Activated CD4-positive, alpha-beta T cell treated with anti-CD3 and anti-CD28 coated beads for 24 hours (primary cell): ENCODE results near the gene PKIB.
"Not testable (repeated sequence)": the region's sequence is repeated elsewhere in the genome, so short reads cannot be mapped to it uniquely, and the experiment has no call there.

Experiments
- DNase-seq, 2 donors: peaks; one replicate each; pipeline ENCODE4 v3.0.0-alpha.2; 2020; ENCODE audit warnings: low read depth in 2 of 2

The PKIB gene

GRCh38 chr6:122710908-122711635, 100.9 kb downstream of the PKIB start:
- no peak for DNase-seq

DNA sequence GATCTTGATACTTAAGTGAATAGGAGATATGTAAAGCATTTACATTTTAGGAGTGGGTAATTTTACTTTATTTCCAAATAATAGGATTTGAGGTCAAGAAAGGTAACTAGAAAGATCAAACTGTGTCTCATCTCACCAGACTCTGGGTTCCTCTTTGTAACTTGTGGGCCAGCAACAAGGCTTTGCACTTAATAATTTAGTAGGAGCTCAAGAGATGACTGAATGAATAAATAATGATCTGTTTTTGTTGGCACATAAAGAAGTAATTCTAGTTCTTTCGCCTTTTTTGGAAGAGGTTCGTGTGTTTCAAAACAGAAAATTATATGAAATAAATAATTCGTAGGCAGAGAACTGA, 101.9 kb downstream of the PKIB start:
- DNase-seq: no peak

GRCh38 chr6:122712448-122713137, 102.4 kb downstream of the PKIB start:
- no peak for DNase-seq

GRCh38 chr6:122713138-122713537, 102.9 kb downstream of the PKIB start:
- DNase-seq: no peak

DNA sequence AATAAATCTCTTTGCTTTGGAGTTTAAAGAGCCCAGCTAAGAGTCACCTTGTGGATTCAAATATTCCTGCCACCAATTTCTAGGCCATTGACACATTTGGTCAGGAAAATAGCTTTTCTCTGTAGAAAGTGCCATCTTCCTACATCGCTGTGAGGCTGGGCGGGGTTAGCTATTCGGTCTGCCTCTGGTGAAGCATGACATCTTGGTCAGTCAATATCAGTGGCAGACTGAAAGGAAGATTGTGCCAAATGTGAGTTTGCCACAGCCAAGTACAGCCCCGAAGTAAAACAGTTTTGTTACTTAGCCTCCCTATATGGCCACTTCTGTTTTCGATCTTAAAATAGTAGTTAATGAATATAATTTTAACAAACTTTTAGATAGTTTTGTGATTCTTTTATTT, 103.9 kb downstream of the PKIB start:
- no peak for DNase-seq

DNA sequence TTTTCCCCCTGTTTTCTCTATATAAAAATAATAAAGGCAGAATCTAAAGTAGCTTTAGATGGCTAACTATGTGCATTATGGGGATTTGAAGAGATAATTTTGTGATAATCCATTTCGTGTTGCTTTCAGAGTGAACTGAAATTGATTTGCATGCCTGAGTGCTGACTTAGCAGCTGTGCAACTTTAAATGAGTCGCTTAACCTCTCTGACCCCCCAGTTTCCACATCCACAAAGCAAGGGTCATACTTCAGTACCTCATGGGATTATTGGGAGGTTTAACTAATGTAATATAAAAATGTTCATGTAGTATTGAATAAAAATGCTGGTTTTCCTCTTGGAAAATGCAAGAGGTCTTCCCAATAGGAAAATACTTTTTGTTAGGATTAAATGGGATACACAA, 105.5 kb downstream of the PKIB start:
- no peak for DNase-seq

DNA sequence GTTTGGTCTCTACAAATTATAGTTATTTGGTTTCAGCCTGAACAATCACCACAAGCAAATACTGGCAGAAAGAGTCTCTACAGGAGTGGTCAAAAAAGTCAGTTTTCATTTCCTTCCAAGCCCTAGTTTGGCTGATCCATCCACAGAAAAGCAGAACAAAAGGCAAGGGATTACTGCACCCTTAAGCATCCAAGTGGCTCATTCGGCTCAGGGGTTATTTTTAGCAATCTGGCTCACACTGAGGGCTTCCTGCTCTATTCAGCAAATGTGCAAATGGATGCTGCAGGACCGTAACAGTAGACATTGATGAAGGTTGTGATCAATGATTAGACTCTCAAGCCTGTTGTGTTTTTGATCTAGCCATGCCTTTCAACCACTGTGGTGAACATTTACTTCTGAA, 107.1 kb downstream of the PKIB start:
- no peak for DNase-seq

GRCh38 chr6:122718616-122719015, 108.4 kb downstream of the PKIB start:
- no peak for DNase-seq

GRCh38 chr6:122719176-122719575, 109.0 kb downstream of the PKIB start:
- no peak for DNase-seq

GRCh38 chr6:122722746-122723145, 112.5 kb downstream of the PKIB start:
- no peak for DNase-seq

- DNase-seq: no peak
Observed at GRCh38 chr6:122726649-122727048, 116.4 kb downstream of the PKIB start.

DNA sequence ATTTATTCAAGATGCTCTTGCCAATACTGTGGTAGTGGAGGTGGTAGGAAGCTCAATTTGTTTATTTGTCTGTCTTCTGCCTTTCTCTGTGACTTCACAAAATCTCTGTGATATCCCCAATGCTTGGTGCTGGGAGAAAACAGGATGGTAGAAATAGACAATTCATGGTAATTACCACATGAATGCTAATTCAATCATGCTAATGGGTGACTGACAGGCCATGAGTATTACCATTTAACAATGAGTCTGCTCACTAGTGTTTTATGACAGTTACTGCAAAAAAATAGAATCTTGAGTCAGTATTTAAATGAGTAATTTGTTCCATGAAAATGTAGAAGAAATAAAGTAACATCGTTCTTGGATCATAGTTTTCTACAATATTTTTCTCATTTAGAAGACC, 117.0 kb downstream of the PKIB start:
- DNase-seq: no peak

GRCh38 chr6:122730334-122730733, 120.1 kb downstream of the PKIB start:
- no peak for DNase-seq

DNA sequence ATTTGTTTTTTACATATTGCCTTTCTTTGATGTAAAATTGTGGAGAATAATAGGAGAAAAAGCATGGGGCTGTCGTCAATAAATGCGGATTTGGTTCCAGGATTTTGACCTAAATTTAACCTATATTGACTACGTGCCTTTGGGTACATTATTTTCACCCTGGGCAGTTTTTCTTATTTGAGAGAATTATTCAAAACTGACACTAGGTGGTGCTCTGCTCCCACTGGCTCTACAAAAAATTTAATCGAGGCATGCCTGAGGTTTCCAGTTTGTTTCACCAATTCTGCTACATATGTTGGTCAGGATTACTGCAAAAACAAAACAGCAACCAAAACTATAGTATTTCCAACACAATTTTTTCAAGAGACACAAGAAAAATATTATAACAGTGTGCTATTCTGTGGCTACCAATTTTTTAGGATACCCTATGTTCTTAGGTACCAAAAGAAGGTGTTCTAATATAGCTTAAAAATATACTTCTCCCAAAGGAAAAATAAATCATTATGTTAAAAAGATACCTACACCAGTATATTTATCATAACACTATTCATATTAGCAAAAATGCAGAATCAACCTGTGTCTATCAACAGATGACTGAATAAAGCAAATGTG, 120.7 kb downstream of the PKIB start:
- no peak for DNase-seq

DNA sequence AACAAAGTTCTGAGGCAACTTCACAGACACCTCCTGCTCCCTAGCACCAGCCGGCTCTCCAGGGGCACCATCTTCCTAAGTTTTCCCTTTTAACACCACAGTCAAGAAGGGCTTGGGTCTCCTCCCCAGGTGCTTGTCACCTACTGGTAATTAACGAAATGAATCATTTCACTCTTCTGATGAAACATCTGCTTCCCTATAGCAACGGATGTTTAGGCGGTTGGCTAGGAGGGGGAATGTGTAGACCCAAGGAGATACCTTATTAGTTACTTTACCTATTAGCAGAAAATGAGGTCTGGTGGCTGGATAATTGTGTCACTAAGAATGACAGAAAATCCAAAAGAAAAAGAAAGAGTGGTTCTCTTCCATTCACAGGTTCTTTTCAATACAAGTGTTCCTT, 123.1 kb downstream of the PKIB start:
- DNase-seq: no peak

DNA sequence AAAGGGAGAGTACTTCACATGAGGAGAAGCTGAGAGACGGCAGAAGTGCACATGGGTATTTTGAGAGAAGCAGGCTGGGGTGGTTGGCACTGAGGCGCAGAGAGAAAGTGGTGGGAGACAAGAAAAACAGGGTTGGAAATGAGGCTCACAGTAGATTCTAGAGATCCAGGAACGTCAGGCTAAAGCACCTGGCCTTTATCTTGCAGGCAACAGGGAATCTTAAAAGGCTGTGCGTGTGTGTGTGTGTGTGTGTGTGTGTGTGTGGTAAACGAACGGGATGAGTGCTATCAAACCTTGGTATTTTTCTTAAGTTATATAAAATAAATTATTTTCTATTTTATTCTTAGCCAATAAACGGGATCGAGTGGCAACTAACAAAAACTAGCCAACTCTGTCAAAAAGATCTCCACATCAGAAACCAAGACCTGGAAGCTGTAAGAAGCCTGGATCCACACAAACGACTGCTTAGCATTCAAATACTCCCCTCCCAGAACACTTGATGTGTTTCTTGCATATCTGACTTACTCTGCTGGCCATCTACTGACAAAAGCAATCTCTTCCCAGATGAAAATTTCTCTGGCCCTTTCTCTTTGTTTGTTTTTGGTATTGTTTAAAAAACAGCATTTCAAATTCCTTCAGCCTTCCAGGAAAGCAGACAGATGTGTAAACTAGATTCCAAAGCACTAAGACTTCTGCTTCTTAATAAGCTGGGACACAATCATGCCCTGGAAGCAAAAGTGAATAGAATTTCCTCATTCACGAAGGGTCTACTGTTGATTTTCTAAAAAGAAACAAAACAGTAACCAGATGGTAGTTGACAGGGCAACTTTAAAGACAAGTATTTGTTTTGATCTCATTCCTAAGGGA, 124.6 kb downstream of the PKIB start:
- DNase-seq: no peak

GRCh38 chr6:122735582-122735981, 125.4 kb downstream of the PKIB start:
- DNase-seq: no peak

GRCh38 chr6:122736163-122736562, 126.0 kb downstream of the PKIB start:
- no peak for DNase-seq

DNA sequence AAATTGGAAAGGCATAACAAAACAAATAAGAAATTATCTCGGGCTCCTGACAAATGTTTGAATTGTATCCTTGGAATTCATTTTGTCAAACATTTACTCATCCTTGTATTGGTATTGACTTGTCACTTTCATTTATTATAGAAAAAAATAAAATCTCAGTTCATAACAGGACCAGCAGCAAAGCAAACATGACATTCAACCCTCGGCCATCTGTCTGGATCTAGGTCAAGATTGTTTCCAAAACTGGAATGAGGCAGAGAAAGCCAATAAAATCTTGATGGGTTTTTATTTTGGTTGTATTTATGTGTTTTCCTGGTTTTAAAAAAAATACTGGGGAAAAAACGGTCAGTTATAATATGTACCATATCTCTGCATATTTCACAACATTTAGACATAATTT, 126.4 kb downstream of the PKIB start:
- no peak for DNase-seq

GRCh38 chr6:122740091-122740490, 129.9 kb downstream of the PKIB start:
- DNase-seq: no peak

- DNase-seq: no peak
Observed at GRCh38 chr6:122740936-122741335, 130.7 kb downstream of the PKIB start.

GRCh38 chr6:122744247-122744646, 134.0 kb downstream of the PKIB start:
- not testable (repeated sequence) for DNase-seq
